HG03159 (cell line): ENCODE measurements around the gene MYO1H.

Experiments used
- ATAC-seq: cut with Tn5 transposase; IDR thresholded peaks from one replicate; pipeline ENCODE4 v1.9.1; 2021; ENCODE audit warnings: mild to moderate bottlenecking, moderate library complexity; ENCODE audit not compliant: unreplicated experiment

The MYO1H gene

DNA sequence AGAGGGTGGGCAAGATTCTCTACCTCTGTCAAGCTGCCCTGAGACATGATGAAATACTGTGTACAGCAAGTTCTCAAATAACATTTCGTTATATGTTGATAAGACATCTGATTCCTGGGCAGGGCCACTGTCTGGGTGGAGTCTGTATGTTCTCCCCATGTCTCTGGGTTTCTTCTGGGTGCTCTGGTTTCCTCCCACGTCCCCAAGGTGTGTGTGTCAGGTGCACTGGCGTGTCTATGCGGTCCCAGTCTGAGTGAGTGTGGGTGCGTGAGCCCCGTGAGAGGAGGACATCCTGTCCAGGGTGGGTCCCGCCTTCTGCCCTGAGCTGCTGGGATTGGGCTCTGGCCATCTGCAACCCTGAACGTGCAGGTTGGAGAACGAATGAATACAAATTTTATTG is 99.8 kb downstream of the MYO1H start:
- ATAC-seq = no peak

DNA sequence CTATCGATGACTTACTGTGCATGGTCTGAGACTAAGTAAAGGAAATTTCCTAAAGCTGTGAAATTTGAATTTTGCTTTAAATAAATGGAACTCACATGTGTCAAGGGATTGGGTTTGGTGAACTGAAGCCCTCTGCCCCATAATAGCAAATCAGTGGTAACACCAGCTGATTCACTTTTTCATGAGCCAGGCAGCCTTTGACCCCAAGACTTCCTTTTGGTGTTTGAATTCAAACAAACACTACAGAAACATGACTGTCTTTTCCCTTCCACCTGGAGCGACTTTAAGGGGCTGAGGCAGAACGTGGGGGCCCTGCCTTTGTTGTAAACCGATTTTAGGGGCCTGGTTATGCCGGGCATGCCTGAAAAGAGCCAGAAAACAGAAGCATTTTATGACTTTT is 100.6 kb downstream of the MYO1H start:
- no peak for ATAC-seq

- no peak for ATAC-seq
Observed at GRCh38 chr12:109448707-109449390, 101.1 kb downstream of the MYO1H start.

DNA sequence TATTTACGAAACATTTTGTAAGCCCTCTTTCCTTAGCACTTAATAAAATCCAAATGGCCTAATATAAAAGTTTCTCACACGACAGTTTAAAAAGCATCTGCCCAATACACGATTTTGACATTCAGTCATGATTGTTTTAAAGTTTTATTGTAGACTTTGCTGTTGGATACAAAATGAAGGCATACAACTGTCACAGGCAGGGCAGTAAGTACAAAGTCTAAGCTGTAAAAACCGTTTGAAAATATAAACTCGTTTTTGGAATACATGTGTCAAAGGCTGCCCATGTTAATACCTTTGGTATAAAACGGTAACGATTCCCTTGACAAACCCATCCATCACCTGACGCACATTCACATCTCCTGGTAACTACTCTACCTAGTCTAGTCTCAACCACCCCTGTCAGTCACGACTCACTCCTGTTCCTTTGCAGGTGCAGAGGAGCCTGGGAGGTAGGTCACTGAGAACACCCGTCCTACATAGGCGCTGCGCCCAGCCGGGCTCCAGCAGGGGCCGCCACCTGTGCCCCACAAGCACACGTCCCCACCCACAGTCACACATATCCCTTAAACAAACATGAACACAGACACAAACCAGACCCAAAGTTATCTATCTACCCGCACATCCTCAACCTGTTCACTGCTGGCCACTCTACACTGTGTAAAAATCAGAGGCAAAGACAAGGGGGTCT is 102.3 kb downstream of the MYO1H start:
- no peak for ATAC-seq

- ATAC-seq = no peak
Observed at GRCh38 chr12:109450980-109451379, 103.3 kb downstream of the MYO1H start.

DNA sequence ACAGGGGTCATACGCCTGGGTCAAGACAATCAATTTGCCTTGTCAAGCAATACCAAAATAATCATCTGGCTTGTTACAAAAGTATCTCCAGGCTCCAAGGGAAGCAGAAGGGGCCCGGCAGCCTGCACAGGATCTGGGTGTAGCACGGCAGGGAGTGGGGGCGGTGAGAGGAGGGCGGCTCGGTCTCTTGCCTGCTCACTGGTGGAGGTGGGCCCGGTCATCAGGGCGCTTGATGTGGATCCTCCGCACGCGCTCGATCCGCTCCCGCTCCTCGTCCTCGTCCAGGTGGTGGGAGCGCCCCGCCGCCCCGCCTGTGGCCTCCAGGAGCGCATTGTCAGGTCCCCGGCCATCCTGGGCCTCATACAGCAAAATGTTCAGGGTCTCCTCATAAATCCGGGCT is 103.7 kb downstream of the MYO1H start:
- no peak for ATAC-seq

DNA sequence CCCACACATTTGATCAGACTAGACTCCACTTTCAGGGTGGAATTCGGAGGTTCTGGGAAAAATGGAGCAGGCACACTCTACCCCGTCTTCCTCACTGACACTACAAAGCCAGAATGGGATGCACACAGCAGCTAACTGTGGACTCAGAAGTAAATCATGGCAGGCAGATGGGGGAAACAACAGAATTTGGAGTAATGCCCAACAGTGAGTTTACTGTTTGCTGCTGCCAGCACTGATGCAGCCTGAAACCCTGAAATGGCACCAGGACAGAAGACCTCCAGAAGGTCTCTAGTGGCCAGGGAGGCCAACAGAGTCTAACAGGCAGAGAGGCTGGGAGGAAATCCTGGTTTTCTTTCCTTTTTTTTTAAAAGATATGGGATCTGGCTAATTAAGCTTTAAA is 104.8 kb downstream of the MYO1H start:
- no peak for ATAC-seq

DNA sequence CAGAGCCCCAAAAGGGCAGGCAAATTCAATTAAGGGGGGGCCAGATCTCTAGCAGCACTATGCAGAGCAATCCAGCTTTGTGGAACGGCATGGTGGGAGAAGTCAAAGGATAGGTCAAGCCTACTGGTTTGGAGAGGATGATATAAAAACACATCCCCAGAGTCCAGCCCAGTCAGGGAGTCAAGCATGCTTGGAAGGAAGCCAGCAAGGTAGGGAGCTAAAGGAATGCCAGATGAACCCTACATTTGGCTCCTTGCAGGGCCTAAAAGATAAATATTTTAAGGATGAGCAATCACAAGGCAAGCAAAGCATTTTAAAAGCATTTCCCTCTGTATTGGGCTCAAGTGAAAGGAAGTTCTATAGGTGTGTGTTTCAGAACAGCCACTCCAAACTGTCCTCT is 108.0 kb downstream of the MYO1H start:
- ATAC-seq = no peak

- no peak for ATAC-seq
Observed at GRCh38 chr12:109458086-109458485, 110.4 kb downstream of the MYO1H start.

GRCh38 chr12:109458771-109459208 is 111.1 kb downstream of the MYO1H start:
- no peak for ATAC-seq

- ATAC-seq = no peak
Observed at GRCh38 chr12:109459247-109459646, 111.5 kb downstream of the MYO1H start.

- no peak for ATAC-seq
Observed at GRCh38 chr12:109460538-109460937, 112.8 kb downstream of the MYO1H start.

DNA sequence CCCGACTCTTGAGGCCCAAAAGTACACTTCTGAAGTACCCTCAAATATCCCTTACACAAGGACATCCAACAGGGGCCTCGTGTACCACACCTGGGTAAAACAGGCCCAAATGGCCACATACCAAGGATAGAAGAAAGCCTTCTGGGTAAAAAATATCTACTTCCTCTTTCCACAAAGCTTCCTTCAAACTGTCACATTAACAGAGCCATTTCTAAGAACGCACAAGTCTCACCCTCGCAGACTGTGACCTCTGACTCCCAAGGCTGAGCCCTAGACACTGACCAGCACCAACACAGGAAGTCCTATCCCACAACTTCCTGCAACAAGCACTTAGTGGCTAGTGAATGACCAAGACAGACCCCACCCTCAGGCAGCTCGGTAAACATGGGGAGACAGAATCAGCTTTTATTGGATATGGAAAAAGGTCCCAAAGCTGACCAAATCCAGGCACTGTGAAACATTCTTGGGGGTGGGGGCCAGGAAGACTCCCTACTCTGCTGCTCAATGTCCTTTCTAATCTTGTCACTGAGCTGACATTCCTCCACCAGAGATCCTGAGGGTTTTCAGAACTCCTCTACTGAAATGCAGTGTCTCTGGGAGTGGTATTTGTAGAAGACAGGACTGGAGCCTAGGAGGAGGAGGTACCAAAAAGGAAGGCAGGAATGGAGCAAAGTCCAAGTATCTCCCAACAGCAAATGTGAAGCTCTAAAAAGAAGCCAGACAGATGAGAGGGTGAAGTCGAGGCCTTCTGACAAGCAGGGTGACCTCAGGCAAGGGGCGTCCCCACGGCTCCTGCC is 113.5 kb downstream of the MYO1H start:
- no peak for ATAC-seq

- ATAC-seq = no peak
Observed at GRCh38 chr12:109461846-109462756, 114.4 kb downstream of the MYO1H start.

DNA sequence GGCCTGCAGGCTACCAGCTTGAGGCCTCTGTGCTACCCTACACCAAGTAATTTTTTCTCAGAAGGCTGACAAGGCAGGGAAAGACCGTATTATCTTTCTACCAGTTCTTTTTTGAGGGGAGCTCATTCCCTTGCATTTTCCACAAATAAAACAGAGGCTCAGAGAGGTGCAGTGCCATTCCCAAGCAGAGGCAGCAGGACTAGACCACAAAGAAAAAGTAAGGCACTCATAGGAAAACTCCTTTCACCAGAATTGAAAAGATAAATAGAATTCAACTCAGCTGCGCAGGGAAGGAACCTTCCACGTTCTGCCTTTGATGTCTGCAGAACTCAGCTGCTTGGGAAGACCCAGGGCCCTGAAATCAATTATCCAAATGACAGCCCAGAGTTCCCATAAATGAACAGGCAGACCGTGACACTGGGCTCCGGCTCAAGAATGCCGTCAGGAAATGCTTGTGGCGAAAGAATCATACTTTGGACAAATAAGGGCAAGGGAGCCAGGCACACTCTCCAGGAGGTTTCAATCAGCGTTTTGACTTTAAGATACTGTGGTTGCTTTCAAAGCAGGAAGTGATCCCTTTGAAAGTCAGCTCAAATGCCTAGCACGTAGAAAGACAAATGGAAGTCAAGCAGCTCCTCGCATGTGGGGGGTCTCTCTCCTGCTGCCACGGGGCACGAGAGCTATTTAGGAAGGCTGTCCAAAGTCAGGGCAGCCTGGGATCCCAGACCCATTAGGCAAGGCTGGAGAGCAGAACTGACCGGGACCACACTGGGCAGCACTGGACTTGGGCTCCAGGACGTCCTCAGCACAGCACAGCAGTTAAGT is 115.4 kb downstream of the MYO1H start:
- ATAC-seq = no peak

- ATAC-seq = no peak
Observed at GRCh38 chr12:109463756-109464155, 116.1 kb downstream of the MYO1H start.

GRCh38 chr12:109464642-109465351 is 117.1 kb downstream of the MYO1H start:
- no peak for ATAC-seq

- ATAC-seq = no peak
Observed at GRCh38 chr12:109466305-109466704, 118.6 kb downstream of the MYO1H start.

- ATAC-seq = no peak
Observed at GRCh38 chr12:109466821-109467220, 119.1 kb downstream of the MYO1H start.
